SK-N-SH (cell line): Measurements from ENCODE around the gene IL1F10.

ENCODE experiments used
- GABPA ChIP-seq: IDR thresholded peaks from 2 replicates; pipeline ENCODE4 v1.4.0; 2012; ENCODE audit warnings: low read depth, mild to moderate bottlenecking
- GATA2 ChIP-seq: sonication (generic); formaldehyde crosslinking; IDR thresholded peaks from 2 replicates; pipeline ENCODE4 v1.5.0; 2020; ENCODE audit warnings: mild to moderate bottlenecking, missing genetic modification reagents
- POLR2AphosphoS5 ChIP-seq: IDR thresholded peaks from 2 replicates; pipeline ENCODE4 v1.6.1; 2012; ENCODE audit warnings: low read depth, low read length
- SMC3 ChIP-seq: IDR thresholded peaks from 2 replicates; pipeline ENCODE4 v1.6.1; 2012; ENCODE audit warnings: low read depth, low read length, improper control_type of control experiment
- TF ChIP-seq, protein P1 (sequence below): fragments of 200-600 bp; sonication (generic); IDR thresholded peaks from 2 replicates; pipeline ENCODE4 v1.6.1; 2017; ENCODE audit warnings: antibody characterized with exemption, mild to moderate bottlenecking, moderate library complexity

- TF ChIP-seq, protein P1, sequence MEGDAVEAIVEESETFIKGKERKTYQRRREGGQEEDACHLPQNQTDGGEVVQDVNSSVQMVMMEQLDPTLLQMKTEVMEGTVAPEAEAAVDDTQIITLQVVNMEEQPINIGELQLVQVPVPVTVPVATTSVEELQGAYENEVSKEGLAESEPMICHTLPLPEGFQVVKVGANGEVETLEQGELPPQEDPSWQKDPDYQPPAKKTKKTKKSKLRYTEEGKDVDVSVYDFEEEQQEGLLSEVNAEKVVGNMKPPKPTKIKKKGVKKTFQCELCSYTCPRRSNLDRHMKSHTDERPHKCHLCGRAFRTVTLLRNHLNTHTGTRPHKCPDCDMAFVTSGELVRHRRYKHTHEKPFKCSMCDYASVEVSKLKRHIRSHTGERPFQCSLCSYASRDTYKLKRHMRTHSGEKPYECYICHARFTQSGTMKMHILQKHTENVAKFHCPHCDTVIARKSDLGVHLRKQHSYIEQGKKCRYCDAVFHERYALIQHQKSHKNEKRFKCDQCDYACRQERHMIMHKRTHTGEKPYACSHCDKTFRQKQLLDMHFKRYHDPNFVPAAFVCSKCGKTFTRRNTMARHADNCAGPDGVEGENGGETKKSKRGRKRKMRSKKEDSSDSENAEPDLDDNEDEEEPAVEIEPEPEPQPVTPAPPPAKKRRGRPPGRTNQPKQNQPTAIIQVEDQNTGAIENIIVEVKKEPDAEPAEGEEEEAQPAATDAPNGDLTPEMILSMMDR, result no peak
- TF ChIP-seq SMC3, result no peak
- no peak for TF ChIP-seq GABPA
- TF ChIP-seq GATA2 (CRISPR knock-in tag), result no peak
- TF ChIP-seq POLR2AphosphoS5, result no peak
Observed at GRCh38 chr2:113112441-113112840, 44.7 kb downstream of the IL1F10 start.
